Neural progenitor cell (in vitro differentiated cells): ENCODE measurements around the gene ZBED5. TPM values are rescaled to one million over a fixed set of nuclear protein-coding genes. Genes with fewer than 3 reads are reported as not detected.
"Not testable (repeated sequence)": the region's sequence is repeated elsewhere in the genome, so short reads cannot be mapped to it uniquely, and the experiment has no call there.

Source experiments
- DNase-seq: peaks from one replicate; pipeline ENCODE4 v3.0.0-alpha.2; 2016; ENCODE audit warnings: low spot score
- H2AFZ ChIP-seq: fragments of 200-600 bp; sonication (generic); replicated peaks from 2 replicates; pipeline ENCODE4 v1.6.1; 2016; ENCODE audit warnings: antibody characterized with exemption
- H3F3A ChIP-seq: fragments of 200-600 bp; sonication (generic); 2 replicates; pipeline ENCODE4 v1.6.1; 2016; ENCODE audit warnings: antibody characterized with exemption, low read depth
- H3K27ac ChIP-seq: fragments of 200-600 bp; sonication (generic); 2 replicates; pipeline ENCODE4 v1.5.1; 2016; ENCODE audit warnings: mild to moderate bottlenecking
- H3K27me3 ChIP-seq: fragments of 200-600 bp; sonication (generic); 2 replicates; pipeline ENCODE4 v1.6.1; 2016; ENCODE audit warnings: mild to moderate bottlenecking, moderate library complexity
- H3K36me3 ChIP-seq: fragments of 200-600 bp; sonication (generic); 2 replicates; pipeline ENCODE4 v1.5.1; 2016
- H3K4me1 ChIP-seq: fragments of 200-600 bp; sonication (generic); 2 replicates; pipeline ENCODE4 v1.6.1; 2016; ENCODE audit warnings: mixed run types
- H3K4me2 ChIP-seq: fragments of 200-600 bp; sonication (generic); 2 replicates; pipeline ENCODE4 v1.6.1; 2016
- H3K4me3 ChIP-seq: fragments of 200-600 bp; sonication (generic); 2 replicates; pipeline ENCODE4 v1.5.1; 2016
- H3K79me2 ChIP-seq: fragments of 200-600 bp; sonication (generic); 2 replicates; pipeline ENCODE4 v1.6.1; 2016; ENCODE audit warnings: low read depth
- H3K9ac ChIP-seq: fragments of 200-600 bp; sonication (generic); 2 replicates; pipeline ENCODE4 v1.6.1; 2016
- H3K9me3 ChIP-seq: fragments of 200-600 bp; sonication (generic); 2 replicates; pipeline ENCODE4 v1.5.1; 2016; ENCODE audit warnings: low read depth
- H4K20me1 ChIP-seq: fragments of 200-600 bp; sonication (generic); 2 replicates; pipeline ENCODE4 v1.6.1; 2016; ENCODE audit warnings: low read depth
- H3K27ac Mint-ChIP-seq: 3 replicates; pipeline ENCODE4 v1.8.0; 2021; ENCODE audit warnings: mixed read lengths
- H3K27me3 Mint-ChIP-seq: 2 replicates; pipeline ENCODE4 v1.8.0; 2022; ENCODE audit warnings: low read depth, mild to moderate bottlenecking, inconsistent platforms, moderate library complexity, mixed read lengths; ENCODE audit not compliant: insufficient read depth
- H3K36me3 Mint-ChIP-seq: 3 replicates; pipeline ENCODE4 v1.8.0; 2021; ENCODE audit warnings: mixed read lengths
- H3K4me1 Mint-ChIP-seq: 3 replicates; pipeline ENCODE4 v1.8.0; 2021; ENCODE audit warnings: mixed read lengths
- H3K4me3 Mint-ChIP-seq: 3 replicates; pipeline ENCODE4 v1.8.0; 2021; ENCODE audit warnings: mild to moderate bottlenecking, moderate library complexity, mixed read lengths
- H3K9me3 Mint-ChIP-seq: 3 replicates; pipeline ENCODE4 v1.8.0; 2020; ENCODE audit warnings: mixed read lengths
- CTCF ChIP-seq: fragments of 200-600 bp; sonication (generic); IDR thresholded peaks from 2 replicates; pipeline ENCODE4 v1.5.1; 2017; ENCODE audit warnings: antibody characterized with exemption, mild to moderate bottlenecking
- EZH2 ChIP-seq: fragments of 200-600 bp; sonication (generic); IDR thresholded peaks from 2 replicates; pipeline ENCODE4 v1.6.1; 2017; ENCODE audit warnings: antibody characterized with exemption, mild to moderate bottlenecking, moderate library complexity
- EZH2phosphoT487 ChIP-seq: fragments of 200-600 bp; sonication (generic); IDR thresholded peaks from 2 replicates; pipeline ENCODE4 v1.6.1; 2017; ENCODE audit warnings: antibody characterized with exemption
- total RNA-seq: library from RNA; depleted of rRNA; stranded (reverse); fragments of >200 nt; gene quantifications from 2 replicates; pipeline ENCODE4 v1.2.3, GENCODE V29; 2015; ENCODE audit warnings: low replicate concordance

ZBED5 gene
- total RNA-seq, 1 donor from 2014 or later = 87.9 TPM

- no peaks in the 10 kb centered on the region for H3K27me3 ChIP-seq
- Mint-ChIP-seq H3K27ac (no peak overlapping the region), H3K4me1 (no peaks in the 10 kb centered on the region), H3K36me3 (peaks cover 3% of the 10 kb centered on the region), H3K9me3 (no peaks in the 10 kb centered on the region), H3K27me3 (no peaks in the 10 kb centered on the region), H3K4me3 (no peak overlapping the region)
- peaks cover under 1% of the 10 kb centered on the region for H3F3A ChIP-seq
- no peak for TF ChIP-seq EZH2
- DNase-seq = no peak
- H3K9me3 ChIP-seq = no peaks in the 10 kb centered on the region
- H2AFZ ChIP-seq = no peak overlapping the region
- H3K4me3 ChIP-seq = no peak overlapping the region
- H3K4me2 ChIP-seq = no peak overlapping the region
- H3K9ac ChIP-seq = no peak overlapping the region
- no peaks in the 10 kb centered on the region for H3K79me2 ChIP-seq
- H3K27ac ChIP-seq = no peak overlapping the region
- H4K20me1 ChIP-seq = no peaks in the 10 kb centered on the region
- no peaks in the 10 kb centered on the region for H3K4me1 ChIP-seq
- H3K36me3 ChIP-seq = no peaks in the 10 kb centered on the region
Measured at GRCh38 chr11:10844356-10844755, 13.5 kb downstream of the ZBED5 start.

GRCh38 chr11:10838881-10839280 is 19.0 kb downstream of the ZBED5 start:
- no peak overlapping the region for H3K4me3 Mint-ChIP-seq
- Histone ChIP-seq H3K27ac (no peak overlapping the region), H3K36me3 (no peaks in the 10 kb centered on the region), H2AFZ (no peak overlapping the region), H3K27me3 (no peaks in the 10 kb centered on the region), H3K9ac (no peak overlapping the region), H3K9me3 (no peaks in the 10 kb centered on the region), H3K4me3 (no peak overlapping the region), H4K20me1 (no peaks in the 10 kb centered on the region), H3K4me2 (no peak overlapping the region), H3F3A (no peaks in the 10 kb centered on the region), H3K4me1 (no peaks in the 10 kb centered on the region), H3K79me2 (no peaks in the 10 kb centered on the region)
- H3K27me3 Mint-ChIP-seq = no peaks in the 10 kb centered on the region
- no peak for TF ChIP-seq EZH2phosphoT487
- no peak overlapping the region for H3K27ac Mint-ChIP-seq
- peaks cover 3% of the 10 kb centered on the region for H3K9me3 Mint-ChIP-seq
- peaks cover 1% of the 10 kb centered on the region for H3K36me3 Mint-ChIP-seq
- H3K4me1 Mint-ChIP-seq = no peaks in the 10 kb centered on the region
- DNase-seq = no peak

- H3K27me3 ChIP-seq = no peaks in the 10 kb centered on the region
- Mint-ChIP-seq H3K27me3 (no peaks in the 10 kb centered on the region), H3K36me3 (peaks cover 1% of the 10 kb centered on the region), H3K27ac (no peak overlapping the region), H3K4me1 (no peaks in the 10 kb centered on the region), H3K4me3 (no peak overlapping the region), H3K9me3 (peaks cover 3% of the 10 kb centered on the region)
- H2AFZ ChIP-seq = no peak overlapping the region
- no peaks in the 10 kb centered on the region for H3F3A ChIP-seq
- H4K20me1 ChIP-seq = no peaks in the 10 kb centered on the region
- no peaks in the 10 kb centered on the region for H3K9me3 ChIP-seq
- DNase-seq = no peak
- H3K27ac ChIP-seq = no peak overlapping the region
- H3K36me3 ChIP-seq = no peaks in the 10 kb centered on the region
- no peak for TF ChIP-seq EZH2phosphoT487
- no peak for TF ChIP-seq CTCF
- TF ChIP-seq EZH2 = no peak
- no peaks in the 10 kb centered on the region for H3K4me1 ChIP-seq
- no peak overlapping the region for H3K9ac ChIP-seq
- no peak overlapping the region for H3K4me2 ChIP-seq
- no peak overlapping the region for H3K4me3 ChIP-seq
- no peaks in the 10 kb centered on the region for H3K79me2 ChIP-seq
Measured at GRCh38 chr11:10838083-10838482, 19.8 kb downstream of the ZBED5 start.

- DNase-seq, H3K9me3 Mint-ChIP-seq, H4K20me1 ChIP-seq, H3K9ac ChIP-seq, H2AFZ ChIP-seq, H3K27me3 ChIP-seq, H3K4me1 ChIP-seq, H3K4me1 Mint-ChIP-seq, H3K4me3 Mint-ChIP-seq, H3K27ac ChIP-seq, H3K36me3 Mint-ChIP-seq, H3K79me2 ChIP-seq, H3K9me3 ChIP-seq, H3K4me2 ChIP-seq, H3K27me3 Mint-ChIP-seq, H3K36me3 ChIP-seq, H3F3A ChIP-seq, H3K4me3 ChIP-seq, H3K27ac Mint-ChIP-seq: not testable (repeated sequence)
Measured at GRCh38 chr11:10836884-10837283, 21.0 kb downstream of the ZBED5 start.

- DNase-seq = no peak
- Histone ChIP-seq H3F3A (no peaks in the 10 kb centered on the region), H3K9ac (no peak overlapping the region), H3K36me3 (no peaks in the 10 kb centered on the region), H3K9me3 (no peaks in the 10 kb centered on the region), H3K79me2 (no peaks in the 10 kb centered on the region), H3K4me3 (no peak overlapping the region), H3K27me3 (no peaks in the 10 kb centered on the region), H3K4me1 (no peaks in the 10 kb centered on the region), H3K4me2 (no peak overlapping the region), H2AFZ (no peak overlapping the region), H4K20me1 (no peaks in the 10 kb centered on the region), H3K27ac (no peak overlapping the region)
- peaks cover 8% of the 10 kb centered on the region for H3K9me3 Mint-ChIP-seq
- H3K27me3 Mint-ChIP-seq = peaks cover 2% of the 10 kb centered on the region
- peaks cover 4% of the 10 kb centered on the region for H3K36me3 Mint-ChIP-seq
- H3K4me1 Mint-ChIP-seq = no peaks in the 10 kb centered on the region
- TF ChIP-seq EZH2 (no peak), EZH2phosphoT487 (no peak), CTCF (no peak)
- no peak overlapping the region for H3K4me3 Mint-ChIP-seq
- H3K27ac Mint-ChIP-seq = no peak overlapping the region
Measured at GRCh38 chr11:10829139-10829538, 28.7 kb downstream of the ZBED5 start.
